Fibroblast of pulmonary artery (primary cell): ENCODE data around the gene GPR17.
A peak's percentile ranks its signal among the peaks of the same experiment; 100 is the strongest.

Experiments
- DNase-seq: peaks from one replicate; pipeline ENCODE4 v3.0.0-alpha.2; 2010; ENCODE audit warnings: low read depth
- H3K4me3 ChIP-seq: replicated peaks from 2 replicates; pipeline ENCODE4 v1.5.1; 2011; ENCODE audit warnings: low read depth, mild to moderate bottlenecking, control low read depth, low read length, moderate library complexity
- TF ChIP-seq, protein P1 (sequence below): IDR thresholded peaks from 2 replicates; pipeline ENCODE4 v1.5.1; 2011; ENCODE audit warnings: mild to moderate bottlenecking, control low read depth, low read length, inconsistent platforms; ENCODE audit errors: missing control alignments

GPR17 gene

DNA sequence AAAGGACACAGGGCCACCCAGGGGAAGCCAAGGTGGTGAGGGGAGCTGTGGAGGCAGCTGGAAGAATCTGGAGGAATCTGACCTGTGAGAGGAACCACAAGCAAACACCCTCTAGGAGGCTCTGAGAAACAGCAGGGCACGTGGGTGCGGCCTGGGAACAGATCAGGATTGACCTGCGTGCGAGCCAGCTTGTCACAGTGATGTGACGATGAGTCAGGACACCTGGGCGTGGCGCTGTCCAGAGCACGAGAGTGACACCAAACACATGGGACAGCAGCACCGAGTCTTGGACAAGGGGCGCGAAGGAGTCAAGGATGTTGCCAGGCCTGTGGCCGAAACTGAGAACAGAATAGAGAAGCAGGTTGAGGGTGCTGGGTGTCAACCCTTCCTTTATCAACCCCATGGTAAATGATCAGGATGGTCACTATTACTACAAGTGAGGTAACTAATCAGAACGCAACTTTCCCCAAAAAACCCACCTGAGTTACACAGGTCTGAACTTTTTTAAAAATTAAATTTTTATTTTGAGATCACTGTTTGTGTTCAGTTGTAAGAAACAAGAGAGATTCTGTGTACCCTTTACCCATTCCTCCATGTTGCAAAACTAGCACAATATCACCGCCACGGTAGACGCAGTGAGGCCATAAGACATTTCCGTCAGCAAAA lies 54.7 kb downstream of the GPR17 start:
- TF ChIP-seq, protein P1, sequence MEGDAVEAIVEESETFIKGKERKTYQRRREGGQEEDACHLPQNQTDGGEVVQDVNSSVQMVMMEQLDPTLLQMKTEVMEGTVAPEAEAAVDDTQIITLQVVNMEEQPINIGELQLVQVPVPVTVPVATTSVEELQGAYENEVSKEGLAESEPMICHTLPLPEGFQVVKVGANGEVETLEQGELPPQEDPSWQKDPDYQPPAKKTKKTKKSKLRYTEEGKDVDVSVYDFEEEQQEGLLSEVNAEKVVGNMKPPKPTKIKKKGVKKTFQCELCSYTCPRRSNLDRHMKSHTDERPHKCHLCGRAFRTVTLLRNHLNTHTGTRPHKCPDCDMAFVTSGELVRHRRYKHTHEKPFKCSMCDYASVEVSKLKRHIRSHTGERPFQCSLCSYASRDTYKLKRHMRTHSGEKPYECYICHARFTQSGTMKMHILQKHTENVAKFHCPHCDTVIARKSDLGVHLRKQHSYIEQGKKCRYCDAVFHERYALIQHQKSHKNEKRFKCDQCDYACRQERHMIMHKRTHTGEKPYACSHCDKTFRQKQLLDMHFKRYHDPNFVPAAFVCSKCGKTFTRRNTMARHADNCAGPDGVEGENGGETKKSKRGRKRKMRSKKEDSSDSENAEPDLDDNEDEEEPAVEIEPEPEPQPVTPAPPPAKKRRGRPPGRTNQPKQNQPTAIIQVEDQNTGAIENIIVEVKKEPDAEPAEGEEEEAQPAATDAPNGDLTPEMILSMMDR = no peak
- peak overlapping the region; percentile 74 for H3K4me3 ChIP-seq
- no peak for DNase-seq

DNA sequence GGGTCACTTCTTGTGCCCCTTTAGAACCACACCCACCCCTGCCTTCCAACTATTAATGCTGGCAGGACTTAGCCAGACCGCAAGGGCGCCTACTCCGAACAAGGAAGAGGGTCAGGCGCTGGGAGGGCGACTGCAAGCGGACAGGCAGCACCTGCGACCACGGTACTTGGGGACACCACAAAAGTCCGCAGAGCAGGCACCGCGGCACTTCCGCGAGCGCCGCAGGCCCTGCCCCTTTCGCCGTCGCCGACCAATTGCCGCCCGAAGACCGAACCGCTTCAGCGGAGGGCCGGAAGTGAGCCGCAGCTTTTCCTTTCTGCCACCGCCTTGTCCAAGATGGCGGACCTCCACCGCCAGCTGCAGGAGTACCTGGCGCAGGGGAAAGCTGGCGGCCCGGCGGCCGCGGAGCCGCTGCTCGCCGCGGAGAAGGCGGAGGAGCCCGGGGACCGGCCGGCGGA lies 55.3 kb downstream of the GPR17 start, which contains the start of gene SFT2D3:
Gene SFT2D3, plus strand, starts transcription at position 305 of the 458 bp plus-strand sequence. Its CDS starts 32 bp downstream, at position 337.
- DNase-seq = peak; percentile 92
- TF ChIP-seq, protein P1 = no peak

DNA sequence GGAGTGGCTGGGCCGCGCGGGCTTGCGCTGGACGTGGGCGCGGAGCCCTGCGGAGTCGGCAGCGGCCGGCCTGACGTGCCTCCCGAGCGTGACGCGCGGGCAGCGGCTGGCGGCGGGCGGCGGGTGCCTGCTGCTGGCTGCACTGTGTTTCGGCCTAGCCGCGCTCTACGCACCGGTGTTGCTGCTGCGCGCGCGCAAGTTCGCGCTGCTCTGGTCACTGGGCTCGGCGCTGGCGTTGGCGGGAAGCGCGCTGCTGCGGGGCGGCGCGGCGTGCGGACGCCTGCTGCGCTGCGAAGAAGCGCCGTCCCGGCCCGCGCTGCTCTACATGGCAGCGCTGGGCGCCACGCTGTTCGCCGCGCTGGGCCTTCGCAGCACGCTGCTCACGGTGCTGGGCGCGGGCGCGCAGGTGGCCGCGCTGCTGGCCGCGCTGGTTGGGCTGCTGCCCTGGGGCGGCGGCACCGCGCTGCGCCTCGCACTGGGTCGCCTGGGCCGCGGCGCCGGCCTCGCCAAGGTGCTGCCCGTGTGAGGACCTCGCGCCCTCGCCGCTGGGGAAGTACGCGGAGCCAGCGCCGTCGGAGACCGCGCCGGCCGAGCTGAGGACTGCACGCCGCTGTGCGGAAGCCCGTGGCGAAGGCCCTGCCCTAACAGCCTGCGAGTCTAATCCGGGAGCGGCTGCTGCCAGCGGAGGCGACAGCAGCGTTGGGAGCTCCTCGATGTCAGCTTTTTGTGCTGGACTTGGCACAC lies 55.9 kb downstream of the GPR17 start:
- peak; percentile 77 for DNase-seq
- peak overlapping the region; percentile 74 for H3K4me3 ChIP-seq
- TF ChIP-seq, protein P1 = peak; percentile 18

More for the DNA sequence above, 55.3 kb downstream of the GPR17 start, which contains the start of gene SFT2D3:
- H3K4me3 ChIP-seq = peak within 1 kb of the TSS; percentile 74
